HG03060 (cell line): ENCODE data around the gene TMEM260.
"Not testable (repeated sequence)": the region's sequence is repeated elsewhere in the genome, so short reads cannot be mapped to it uniquely, and the experiment has no call there.

Experiments
- ATAC-seq: cut with Tn5 transposase; IDR thresholded peaks from one replicate; pipeline ENCODE4 v1.9.1; 2021; ENCODE audit warnings: low read depth, moderate number of reproducible peaks; ENCODE audit not compliant: unreplicated experiment

Gene TMEM260

DNA sequence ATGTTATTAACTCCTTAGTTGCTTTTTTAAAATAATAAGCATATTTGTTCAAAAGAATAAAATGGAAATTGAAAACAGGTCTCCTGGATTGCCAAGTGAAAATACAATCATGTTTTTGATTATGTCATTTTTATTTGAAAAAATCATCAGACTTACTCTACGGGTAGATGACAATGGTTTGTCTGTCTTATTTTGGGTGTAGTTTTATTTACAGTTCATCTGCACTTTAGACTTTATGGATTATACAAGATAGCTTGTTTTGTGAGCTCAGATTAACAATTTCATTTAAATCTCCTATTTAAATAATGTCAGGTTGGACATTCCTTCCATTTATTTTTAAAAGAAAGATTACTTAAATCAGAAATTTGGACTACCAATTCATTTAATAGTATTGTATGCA, 14.8 kb downstream of the TMEM260 start:
- ATAC-seq = no peak

DNA sequence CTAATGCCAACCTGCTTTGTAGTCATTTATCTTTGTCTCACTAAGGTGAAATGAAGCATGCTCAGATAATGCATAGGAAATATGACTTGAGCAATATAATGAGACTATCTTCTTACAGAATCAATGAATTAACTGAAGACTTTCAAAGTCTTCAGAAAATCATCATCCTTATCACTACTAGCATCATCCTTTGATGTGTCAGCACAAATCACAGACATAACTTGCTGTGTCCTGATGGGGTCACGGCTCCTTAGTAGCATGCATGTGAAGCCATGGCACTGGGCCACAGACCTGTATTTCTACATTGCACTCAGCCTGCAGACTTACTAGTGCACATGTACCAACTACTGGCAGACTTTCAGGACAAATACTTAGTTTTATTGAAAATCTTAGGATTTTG, 18.9 kb downstream of the TMEM260 start:
- ATAC-seq = no peak

DNA sequence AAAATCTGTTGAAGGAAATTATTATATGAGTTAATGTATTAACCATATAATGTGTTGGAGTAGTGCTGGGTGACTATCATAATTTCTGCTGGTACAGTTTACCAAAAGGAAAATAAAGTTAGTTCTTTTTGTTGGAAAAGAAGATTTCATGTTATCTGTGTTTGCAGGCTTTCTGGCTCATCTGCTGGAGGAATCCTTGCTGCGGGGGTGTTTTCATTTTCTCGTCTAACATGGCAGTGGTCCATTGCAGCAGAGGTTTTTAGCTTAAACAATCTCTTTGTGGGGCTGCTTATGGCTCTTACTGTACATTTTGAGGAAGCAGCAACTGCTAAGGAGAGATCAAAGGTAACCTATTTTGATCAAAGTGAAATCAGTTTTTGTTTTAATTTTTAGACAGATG, 24.1 kb downstream of the TMEM260 start:
- no peak for ATAC-seq

DNA sequence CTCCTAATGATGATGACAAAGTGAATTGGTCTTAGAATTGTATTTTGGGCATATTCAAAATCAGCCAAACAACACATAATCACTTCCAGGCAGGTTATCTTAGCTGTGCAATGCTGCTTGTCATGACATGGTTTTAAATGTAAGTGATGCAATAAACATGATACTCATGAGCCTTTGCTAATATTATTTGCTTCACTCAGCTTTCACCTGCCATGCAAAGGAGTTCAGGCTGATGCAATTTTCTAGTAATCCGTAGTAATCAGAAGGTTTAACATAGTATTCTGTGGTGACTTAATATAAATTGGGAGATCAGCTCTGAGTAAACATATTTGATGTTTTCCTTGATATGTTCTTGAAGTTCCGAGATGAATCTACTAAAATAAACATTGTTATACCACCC, 29.1 kb downstream of the TMEM260 start:
- no peak for ATAC-seq

DNA sequence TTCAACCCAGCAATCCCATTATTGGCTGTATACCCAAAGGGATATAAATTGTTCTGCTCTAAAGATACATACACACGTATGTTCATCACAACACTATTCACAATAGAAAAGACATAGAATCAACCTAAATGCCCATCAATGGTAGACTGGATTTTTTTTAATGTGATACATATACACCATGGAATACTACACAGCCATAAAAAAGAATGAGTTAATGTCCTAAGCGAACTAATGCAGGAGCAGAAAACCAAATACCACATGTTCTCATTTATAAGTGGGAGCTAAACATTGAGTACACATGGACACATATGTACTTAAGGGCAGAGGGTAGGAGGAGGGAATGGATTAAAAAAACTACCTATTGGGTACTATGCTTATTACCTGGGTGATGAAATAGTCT, 32.1 kb downstream of the TMEM260 start:
- ATAC-seq = not testable (repeated sequence)

DNA sequence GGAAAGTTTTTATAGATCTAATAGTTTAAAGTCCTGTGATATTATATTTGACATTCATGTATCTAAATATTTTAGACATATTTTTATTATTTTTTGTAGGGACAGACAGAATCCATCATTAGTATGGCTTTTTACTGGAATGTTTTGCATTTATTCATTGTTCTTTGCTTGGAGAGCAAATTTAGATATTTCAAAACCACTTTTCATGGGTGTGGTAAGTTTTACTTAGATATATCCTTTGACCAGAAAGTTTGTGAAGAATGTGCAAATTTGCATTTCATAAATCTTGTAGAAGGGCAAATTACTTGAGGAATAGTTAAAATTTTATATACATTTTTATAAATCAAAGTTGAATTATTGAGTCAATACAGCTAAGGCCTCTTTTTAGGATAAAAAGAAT, 37.5 kb downstream of the TMEM260 start:
- ATAC-seq = no peak

DNA sequence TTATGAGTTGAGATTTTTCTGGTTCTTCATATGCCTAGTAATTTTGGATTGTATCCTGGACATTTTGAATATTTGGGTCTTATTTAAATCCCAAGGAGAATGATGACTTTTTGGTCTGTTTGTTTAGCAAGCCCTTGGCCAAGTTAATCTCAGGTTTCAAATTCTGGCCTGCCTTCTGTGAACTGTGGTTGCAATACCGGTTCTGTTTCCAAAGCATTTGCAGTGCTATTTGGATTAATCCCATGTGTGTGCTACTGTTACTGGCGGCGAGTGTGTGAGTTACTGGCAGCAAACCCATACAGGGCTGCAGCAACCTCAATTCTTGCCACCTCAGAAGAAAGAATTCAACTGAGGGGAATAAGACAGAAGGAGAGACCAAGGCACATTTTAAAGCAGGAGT, 51.1 kb downstream of the TMEM260 start:
- no peak for ATAC-seq

DNA sequence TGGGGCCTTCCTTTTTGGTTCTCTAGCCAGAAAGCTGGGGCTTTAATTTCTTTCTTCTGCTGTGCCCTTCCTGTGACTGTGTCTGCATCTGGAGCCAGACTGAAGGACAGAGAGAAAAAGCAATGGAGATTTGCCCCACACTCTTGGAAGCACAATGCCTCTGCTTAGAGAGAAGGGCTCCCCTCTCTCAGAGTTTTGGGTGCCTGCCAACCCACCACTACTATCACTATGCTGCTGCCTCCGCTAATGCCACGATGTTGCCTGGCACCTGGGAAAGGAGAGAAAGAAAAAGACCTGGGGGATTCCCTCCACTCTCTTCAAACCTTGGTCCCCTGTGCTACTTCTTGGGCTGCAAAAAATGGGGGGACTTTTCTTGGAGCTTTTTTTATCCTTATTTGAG, 52.6 kb downstream of the TMEM260 start:
- no peak for ATAC-seq

DNA sequence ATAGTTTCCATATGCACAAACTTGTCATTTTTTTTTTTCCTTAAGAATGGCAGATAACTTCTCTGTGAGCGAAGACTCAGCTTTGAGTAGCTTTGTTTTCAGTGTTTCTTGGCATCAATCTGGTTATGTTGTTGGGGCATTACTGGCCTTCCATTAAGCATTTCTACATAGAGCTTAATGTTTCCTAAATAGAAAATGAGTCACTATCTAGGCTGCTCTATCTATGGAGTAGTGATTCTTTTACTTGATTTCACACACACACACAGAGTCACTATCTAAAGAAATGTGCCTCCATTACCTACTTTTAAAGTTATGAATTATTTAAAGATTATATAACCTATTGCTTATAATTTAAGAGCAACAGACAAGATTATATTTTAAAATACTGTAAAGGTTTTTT, 53.9 kb downstream of the TMEM260 start:
- ATAC-seq = no peak

DNA sequence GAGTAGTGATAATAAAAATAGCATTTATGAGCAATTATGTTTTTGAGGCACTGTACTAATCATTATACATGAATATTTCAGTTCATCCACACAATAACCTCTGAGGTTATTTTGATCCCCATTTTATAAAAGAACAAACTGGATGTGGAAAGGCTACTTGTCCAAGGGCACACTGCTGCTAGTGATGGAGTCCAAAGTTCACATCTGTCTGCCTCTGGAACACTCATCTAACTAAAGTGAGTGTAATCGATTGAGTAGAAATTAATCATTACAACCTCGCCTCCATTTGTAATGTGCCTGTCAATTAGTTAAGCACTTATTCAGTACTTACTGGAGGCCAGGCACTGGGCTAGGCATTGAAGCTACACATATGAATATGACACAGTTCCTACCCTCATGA, 55.4 kb downstream of the TMEM260 start:
- ATAC-seq = no peak

DNA sequence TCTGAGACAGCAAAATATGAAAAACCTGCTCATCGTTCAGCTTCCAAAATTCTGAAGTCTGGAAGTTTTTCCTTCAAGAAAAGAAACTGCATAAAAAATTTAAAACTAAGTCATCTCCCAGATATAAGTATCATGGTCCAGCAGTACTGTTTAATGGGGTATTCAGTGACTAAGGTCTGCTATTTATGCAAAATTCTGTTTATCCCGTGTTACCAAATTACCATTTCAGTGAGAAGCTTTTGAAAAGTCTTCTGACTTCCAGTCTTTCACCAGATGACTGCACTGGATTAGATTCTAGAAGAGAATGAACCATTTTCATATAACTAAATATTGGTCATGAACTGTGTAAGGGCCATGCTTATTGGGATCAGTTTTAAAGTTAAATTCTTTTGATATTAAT, 67.9 kb downstream of the TMEM260 start:
- no peak for ATAC-seq

DNA sequence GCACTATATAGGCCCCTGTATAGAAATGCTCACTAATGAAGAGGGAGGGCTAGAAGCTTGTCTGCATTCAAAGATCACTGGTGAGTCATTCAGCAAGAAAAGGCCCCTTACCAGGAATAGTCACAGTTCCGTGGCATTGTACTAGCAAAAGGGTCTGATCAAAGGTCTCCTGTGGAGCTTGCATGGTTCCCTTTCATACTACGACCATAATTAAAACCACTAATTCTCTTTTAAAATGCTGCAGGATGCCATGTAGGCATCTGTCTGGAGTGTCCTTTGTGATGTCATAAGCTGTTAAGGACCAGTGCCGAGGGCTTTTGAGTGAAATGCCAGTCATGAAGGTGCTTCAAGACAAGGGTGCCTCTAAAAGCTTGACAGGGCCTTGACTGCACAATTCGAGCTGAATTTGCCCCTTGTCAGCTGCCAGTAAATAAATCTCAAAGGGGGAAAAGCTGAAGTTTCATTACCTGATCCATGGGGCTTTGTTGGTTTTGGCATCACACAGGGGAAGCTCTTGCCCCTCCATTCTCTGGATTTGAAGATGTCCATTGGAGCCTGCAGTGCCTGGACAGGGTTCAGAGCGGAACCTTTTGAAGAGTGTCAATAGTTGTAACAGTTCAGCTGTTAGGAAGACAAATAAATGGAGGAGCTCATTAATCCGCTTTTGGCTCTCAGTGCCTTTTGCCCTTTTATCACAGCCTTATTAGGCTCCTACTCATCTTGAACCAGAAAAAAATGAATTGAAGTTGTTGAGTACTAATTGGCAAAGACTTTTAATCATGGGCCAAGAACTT, 69.1 kb downstream of the TMEM260 start:
- no peak for ATAC-seq

DNA sequence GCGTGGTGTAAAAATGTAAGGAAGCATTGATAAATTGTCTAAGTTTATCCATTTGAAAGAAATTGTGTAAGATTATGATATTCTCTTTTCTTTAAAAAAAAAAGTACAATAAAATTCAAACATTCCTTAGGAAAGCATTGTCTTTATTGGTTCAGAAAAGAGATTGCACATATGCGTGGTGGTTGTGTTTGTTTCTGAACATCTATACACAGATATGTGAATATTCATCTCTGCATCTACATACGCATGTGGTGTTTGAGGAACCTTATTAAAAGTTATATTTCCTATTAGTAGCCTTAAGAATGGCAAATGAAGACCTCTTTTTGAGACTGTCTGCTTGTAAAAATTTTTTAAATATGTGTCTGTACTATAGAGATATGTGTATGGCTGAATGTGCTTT, 69.8 kb downstream of the TMEM260 start:
- no peak for ATAC-seq

DNA sequence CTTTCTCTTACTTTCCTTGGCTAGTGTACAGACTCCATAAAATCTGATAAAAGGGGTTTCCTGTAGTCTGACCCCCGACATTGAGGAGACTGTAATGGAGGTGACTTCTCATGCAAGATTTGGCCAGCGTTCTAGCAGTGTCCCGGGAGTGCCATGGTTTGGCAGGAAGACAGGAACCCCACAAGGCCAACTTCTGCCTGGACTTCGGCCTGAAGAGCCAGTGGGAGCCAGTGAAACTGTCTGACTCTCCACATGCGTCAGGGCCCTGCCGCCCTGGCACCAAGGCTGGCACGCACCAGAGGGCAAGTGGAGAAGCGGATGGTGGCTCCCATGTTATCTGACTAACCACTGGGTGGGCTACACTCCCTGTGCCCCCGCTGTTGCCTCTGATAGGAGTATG, 70.5 kb downstream of the TMEM260 start:
- ATAC-seq = no peak

DNA sequence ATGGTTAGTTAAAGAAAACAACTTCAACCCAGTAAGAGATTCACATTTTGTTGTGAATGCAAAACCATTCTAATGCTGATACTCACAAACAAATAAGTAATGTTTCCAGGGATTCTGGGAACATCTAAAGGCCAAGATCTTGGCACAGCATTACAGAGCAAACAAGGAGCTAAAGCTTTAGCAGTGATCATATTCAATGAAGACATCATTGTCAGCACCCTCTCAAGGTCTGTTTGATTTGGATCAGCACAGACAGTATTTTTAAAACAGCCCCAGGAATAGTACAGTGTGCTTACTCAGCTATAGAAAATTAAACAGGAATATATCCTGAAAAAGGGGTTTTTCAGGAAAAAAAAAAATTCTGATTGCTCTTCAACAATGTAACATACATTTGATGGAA, 71.4 kb downstream of the TMEM260 start:
- no peak for ATAC-seq

DNA sequence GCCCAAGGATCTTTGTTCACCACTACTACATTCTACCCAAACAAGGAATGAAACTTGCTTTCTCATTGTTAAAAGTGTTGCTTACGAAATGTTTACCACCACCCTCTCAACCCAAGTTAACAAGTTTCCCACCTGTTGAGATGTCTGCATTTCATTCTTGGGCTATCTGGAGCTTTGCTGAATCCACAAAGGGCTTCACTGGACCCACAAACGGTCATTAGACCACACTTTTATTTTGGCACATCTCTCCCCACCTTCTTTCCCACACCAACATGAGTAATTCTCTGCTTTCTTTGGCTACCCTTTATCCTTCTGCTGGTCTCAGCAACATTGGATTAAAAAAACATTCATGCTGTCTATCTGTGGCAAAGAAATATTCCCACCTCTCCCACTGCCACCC, 78.0 kb downstream of the TMEM260 start:
- no peak for ATAC-seq

DNA sequence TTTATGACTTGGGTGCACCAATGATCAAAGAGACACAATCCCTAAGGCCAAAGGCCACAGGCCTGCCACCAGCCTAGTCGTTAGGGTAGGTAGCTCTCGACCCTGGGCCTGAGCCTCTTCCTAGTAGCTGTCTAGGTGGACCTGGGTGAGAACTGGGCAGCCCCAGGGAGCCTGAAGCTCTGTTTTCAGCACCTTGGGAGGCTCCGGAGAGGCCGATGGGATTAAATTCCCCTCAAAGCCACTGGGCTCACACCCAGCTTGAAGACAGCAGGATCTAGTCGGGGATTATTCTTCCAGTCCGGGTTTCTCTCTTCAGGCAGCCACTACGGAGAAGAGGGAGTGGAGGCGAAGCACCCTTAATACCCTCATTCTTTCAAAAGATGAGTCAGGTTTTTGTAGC, 79.8 kb downstream of the TMEM260 start:
- no peak for ATAC-seq

DNA sequence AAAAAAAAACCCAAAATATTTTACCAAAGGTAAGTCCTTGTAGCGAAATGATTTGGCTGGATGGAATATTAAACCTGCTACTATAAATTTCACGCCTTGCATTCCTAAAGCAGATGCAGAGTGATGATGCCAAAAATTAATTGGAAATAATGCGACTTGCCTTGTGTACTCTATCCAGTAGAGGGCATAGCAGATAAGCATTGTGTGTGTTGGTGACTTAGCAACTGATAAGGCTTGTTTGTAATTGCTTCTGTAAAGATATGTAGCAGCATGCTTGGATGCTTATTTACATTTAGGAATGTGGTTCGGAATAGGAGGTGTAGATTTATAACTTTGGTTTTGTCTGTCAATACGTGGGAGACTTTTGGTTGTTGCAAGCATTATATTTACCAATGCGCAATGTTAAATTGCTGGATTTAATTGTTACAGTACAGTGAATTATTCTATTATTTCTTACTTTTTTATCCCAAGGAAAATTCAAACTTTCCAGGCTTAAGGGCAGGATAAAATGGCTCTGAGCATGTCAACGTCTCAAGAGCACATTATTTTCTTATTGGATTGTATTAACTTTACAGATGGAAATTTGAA, 80.5 kb downstream of the TMEM260 start:
- ATAC-seq = no peak

DNA sequence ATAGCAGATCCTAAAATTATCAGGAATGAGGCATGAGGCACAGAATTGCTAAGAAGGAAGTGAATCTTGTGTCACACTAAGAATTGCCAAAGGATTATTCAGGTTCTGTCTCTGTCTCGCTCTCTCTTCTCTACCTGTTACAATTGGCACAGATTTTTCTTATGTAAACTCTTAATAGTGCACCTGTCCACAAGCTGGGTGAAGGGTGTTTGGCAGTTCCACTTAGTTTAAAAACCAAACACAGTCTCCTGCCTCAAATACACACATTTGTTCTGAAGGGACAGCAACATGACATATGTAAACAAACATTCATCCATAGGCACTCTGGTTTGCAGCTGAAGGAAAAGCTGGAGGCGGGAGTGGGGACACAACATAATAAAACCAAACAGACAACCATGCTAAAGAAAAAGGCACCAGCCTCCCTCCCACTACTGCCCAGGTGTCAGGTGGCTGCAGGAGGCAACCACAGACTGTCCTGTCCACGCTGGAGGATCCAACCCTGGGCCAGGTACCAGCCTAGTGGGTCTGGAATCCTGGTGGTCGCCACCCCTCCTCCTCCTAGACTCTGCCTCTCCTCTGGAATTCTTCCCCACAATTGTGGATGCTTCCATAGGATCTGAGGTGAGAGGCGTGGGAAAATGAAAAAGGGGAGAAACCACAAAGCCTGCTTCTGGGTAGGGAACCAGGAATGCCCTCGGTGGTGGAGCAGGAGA, 81.2 kb downstream of the TMEM260 start:
- ATAC-seq = no peak

DNA sequence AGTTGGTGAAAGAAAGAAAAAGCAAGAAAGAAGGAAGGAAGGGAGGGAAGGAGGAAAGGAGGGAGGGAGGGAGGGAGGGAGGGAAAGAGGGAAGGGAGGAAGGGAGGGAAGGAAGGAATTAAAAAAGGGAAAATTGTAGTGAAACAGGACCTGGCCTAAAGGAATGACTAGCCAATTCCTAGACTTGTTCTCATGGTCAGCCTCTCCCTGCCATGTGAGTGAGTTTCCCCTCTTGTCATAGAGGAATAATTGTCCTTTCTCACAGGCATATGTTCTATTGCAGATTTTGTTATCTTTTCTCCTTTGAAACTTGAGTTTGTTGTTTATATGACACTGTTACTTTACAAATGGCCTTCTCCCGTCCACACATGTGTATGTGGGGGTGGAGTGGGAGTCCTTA, 81.9 kb downstream of the TMEM260 start:
- ATAC-seq = no peak

DNA sequence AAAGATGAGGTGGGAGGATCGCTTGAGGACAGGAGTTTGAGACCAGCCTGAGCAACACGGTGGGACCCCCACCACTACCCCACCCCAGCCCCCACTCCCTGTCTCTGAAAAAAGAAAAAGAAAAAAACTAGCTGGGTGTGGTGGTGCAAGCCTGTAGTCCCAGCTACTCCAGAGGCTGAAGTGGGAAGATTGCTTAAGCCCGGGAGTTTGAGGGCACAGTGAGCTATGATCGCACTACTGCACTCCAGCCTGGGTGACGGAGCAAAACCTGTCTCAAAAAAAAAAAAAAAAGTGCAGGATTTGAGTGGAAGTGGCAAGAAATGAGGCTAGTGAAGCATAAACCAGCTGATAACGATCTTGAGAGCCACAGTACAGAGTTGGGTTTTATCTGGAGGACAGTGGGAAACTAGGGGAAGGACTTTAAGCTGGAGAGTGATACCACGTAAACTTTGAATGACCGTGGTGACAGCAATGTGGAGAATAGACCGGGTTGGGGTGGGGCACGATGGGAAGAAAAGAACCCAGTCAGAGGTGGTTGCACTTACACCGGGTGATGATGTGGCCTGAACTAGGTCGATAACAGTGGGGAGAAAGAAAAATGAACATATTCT, 85.3 kb downstream of the TMEM260 start:
- no peak for ATAC-seq
